ENCODE data around the gene SPAG16.

GRCh38 chr2:213980883-213981282 is 696.6 kb downstream of the SPAG16 start:
- TF ChIP-seq POLR2A (IDR thresholded peaks at IDR 0.05) (no peak), CTCF (IDR thresholded peaks at IDR 0.05) (no peak)

Measured in body of pancreas (tissue), 4 donors.